HG03342 (cell line): ENCODE data around the gene RDH8.

Source experiments
- ATAC-seq: cut with Tn5 transposase; IDR thresholded peaks from one replicate; pipeline ENCODE4 v1.9.1; 2021; ENCODE audit warnings: mild to moderate bottlenecking, moderate library complexity; ENCODE audit not compliant: unreplicated experiment

RDH8 gene

GRCh38 chr19:10013316-10013715, at the start of gene RDH8:
Gene RDH8, plus strand, starts transcription at chr19:10013483. Its CDS starts 15 bp downstream, at chr19:10013498.
- no peak for ATAC-seq

GRCh38 chr19:9966024-9966423, 47.3 kb upstream of the RDH8 start:
- no peak for ATAC-seq

- ATAC-seq, result no peak
These were observed 46.8 kb upstream of the RDH8 start for GRCh38 chr19:9966448-9966847.

- no peak for ATAC-seq
These were observed 46.0 kb upstream of the RDH8 start for GRCh38 chr19:9967326-9967725.

GRCh38 chr19:9968820-9969687, 44.2 kb upstream of the RDH8 start:
- no peak for ATAC-seq

- no peak for ATAC-seq
These were observed 43.7 kb upstream of the RDH8 start for GRCh38 chr19:9969688-9969975.

- no peak for ATAC-seq
These were observed 42.8 kb upstream of the RDH8 start for GRCh38 chr19:9970481-9970880.

GRCh38 chr19:9971166-9971897, 42.0 kb upstream of the RDH8 start:
- ATAC-seq, result no peak

- ATAC-seq, result no peak
These were observed 41.2 kb upstream of the RDH8 start for GRCh38 chr19:9972103-9972502.

- ATAC-seq, result no peak
These were observed 31.6 kb upstream of the RDH8 start for GRCh38 chr19:9981406-9982260.

- ATAC-seq, result no peak
These were observed 26.4 kb upstream of the RDH8 start for GRCh38 chr19:9986787-9987281.

- no peak for ATAC-seq
These were observed 23.8 kb upstream of the RDH8 start for GRCh38 chr19:9989504-9989903.

GRCh38 chr19:9991425-9992191, 21.7 kb upstream of the RDH8 start:
- ATAC-seq, result no peak

- no peak for ATAC-seq
These were observed 18.2 kb upstream of the RDH8 start for GRCh38 chr19:9995084-9995483.

GRCh38 chr19:9995999-9996398, 17.3 kb upstream of the RDH8 start:
- no peak for ATAC-seq

- ATAC-seq, result no peak
These were observed 16.7 kb upstream of the RDH8 start for GRCh38 chr19:9996541-9996940.

GRCh38 chr19:10000171-10000826, 13.0 kb upstream of the RDH8 start:
- no peak for ATAC-seq

GRCh38 chr19:10001899-10002298, 11.4 kb upstream of the RDH8 start:
- ATAC-seq, result no peak

- no peak for ATAC-seq
These were observed 10.0 kb upstream of the RDH8 start for GRCh38 chr19:10003271-10003670.

- no peak for ATAC-seq
These were observed 8.7 kb upstream of the RDH8 start for GRCh38 chr19:10004617-10005016.
